HG02763 (cell line): ENCODE data around the gene CARD9.

Experiments used
- ATAC-seq: cut with Tn5 transposase; IDR thresholded peaks from one replicate; pipeline ENCODE4 v1.9.1; 2021; ENCODE audit warnings: mild to moderate bottlenecking, moderate library complexity; ENCODE audit not compliant: unreplicated experiment

Gene CARD9

GRCh38 chr9:136337416-136338395, 35.8 kb downstream of the CARD9 start:
- no peak for ATAC-seq

- ATAC-seq = no peak
Observed at GRCh38 chr9:136336881-136337280, 36.6 kb downstream of the CARD9 start.

DNA sequence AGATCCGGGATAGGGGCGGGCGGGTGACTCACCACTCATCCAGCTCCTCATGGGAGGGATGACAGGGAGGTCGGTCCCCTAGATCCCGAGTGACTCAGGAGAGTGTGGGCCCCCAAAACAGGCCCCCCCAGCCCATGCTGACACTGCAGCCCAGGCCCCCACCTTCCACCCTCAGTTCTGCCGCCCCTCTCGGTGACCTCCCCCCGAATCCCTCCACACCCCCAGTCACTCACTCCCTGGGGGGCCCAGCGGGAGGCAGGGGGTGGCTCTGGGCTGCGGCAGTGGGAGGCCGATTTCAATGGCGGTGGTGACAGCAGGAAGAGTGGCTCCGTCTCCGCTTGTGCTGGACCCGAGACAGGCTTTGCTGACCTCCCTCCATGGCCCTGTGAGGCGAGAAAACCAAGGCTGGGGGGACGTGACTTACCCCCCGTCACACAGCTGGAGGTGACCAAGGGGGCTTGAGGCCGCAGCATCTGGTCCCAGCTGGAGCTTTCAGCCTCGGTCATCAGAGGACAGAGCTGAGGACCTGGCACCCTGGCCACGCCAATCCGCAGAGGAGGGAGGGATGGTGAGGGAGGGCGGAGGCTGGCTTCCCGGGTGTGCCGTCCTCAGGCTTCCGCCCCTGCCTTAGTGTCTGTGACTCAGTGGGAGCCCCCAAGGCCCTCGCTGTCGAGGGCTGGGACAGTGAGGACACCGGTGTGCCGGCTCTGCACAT, 37.2 kb downstream of the CARD9 start:
- ATAC-seq = no peak

DNA sequence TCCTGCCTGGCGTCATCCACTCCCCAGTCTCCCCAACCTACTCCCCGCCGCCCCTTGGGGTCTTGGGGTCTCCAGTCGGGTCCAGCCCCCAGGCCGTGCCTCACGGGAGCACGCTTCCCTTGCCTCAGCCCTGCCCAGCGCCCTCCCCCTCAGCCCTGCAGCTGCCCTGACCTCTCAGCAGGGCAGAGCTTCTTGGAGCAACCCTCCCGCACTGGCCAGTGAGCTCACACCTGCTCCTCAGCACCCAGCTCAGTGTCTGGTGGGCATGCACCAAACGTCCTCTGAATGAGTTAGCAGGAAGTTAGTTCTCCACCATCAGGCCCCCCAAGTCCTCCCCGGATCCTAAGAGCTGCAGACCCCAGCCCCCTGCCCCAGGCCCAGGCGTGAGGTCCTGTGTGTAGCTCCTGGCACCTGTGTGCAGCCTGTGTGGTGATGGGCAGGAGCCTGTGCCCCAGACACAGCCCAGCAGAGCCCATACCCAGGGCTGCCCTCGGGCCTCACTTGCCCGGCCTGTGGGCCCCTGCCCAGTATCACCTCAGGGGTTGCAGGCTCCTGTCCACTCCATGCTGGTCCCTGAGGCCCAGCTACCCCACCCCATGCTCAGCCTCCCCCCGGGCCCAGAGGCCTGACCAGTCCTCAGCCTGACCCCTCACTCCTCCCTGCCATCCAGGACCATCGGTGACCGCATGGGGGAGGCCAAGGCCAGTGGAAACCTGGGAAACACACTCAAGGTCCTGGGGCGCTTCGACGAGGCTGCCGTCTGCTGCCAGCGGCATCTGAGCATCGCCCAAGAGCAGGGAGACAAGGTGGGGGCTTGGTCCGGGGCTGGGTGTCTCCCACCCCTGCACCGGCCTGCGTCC, 37.9 kb downstream of the CARD9 start:
- no peak for ATAC-seq

GRCh38 chr9:136334541-136334940, 38.9 kb downstream of the CARD9 start:
- no peak for ATAC-seq

DNA sequence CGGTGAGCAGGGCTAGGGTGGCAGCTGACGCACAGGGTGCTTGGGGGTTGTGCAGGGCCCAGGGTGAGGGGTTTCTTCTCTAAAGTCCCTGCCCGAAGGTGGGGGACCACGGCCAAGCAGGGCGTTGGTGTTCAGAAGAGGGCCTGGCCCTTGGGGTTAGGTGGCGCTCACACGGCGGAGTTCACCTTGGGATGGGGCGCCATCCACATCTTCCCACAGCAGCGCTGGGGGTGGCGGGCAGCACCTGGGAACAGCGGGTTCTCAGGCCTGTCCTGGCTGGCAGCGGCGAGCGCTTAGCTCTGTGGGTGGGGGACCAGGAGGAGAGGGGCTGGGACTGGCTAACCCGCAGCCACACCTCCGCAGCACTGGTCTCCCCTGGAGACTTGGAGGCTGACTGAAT, 40.0 kb downstream of the CARD9 start:
- ATAC-seq = no peak

DNA sequence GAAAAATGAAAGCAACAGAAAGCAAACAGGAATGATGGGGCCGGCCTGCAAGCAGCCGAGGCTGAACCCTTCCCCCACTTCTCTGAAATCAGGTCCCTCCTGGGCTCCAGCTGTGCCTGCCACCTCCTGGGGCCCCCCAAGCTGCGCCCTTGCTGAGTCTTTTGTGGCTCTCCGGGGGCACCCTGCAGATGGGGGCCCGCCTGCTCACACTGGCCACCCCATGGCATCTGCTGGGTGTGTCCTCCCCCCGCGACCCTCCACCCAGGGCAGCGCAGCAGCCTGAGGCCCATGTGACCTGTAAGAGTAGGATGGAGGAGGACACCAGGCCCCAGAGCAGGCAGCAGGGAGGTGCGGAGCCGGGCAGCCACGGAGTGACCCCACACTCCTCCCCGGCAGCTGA, 40.4 kb downstream of the CARD9 start:
- ATAC-seq = no peak

- ATAC-seq = no peak
Observed at GRCh38 chr9:136332482-136332983, 40.9 kb downstream of the CARD9 start.

DNA sequence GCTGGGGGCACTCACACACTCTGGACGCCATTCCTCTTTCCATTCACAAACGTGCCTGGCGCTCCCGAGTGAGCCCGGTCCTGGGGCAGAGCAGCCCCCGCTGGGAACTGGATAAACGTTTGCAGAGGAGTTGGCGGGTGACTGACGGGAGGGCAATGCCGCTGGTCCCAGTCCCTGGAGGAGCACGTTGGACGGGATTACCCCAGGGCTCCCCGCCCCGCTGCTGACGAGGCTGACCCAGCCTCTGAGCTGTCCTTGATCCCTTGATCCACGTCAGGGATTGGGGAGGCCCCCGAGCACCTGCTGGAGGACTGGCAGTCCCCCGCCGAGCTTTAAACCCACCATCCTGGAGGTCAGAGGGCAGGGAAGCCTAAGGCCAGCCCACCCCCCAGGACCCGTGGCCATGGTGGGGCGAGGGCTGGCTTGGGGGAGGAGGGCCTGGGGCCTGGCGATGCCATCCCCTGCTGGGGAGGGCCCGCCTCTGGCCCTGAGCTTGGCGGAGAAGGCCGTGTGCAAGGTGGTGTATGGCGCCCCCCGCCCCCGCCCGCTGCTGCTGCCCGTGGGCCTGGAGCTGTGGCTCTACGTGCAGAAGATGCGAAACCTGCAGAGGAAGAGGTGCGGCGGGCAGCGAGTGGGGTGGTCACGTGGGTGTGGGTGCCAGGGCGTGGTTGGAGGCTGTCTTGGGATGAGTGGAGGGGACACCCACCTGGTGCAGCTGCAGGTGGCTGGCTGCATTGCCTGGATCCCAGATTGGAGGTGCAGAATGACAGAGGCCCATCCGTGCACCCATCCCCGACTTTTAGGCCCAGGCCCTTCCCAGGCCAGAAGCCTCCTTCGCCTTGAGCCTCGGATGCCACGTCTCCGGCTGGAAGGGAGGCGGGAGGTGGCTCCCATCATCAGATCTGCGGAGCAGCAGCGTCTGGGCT, 41.6 kb downstream of the CARD9 start:
- ATAC-seq = no peak

DNA sequence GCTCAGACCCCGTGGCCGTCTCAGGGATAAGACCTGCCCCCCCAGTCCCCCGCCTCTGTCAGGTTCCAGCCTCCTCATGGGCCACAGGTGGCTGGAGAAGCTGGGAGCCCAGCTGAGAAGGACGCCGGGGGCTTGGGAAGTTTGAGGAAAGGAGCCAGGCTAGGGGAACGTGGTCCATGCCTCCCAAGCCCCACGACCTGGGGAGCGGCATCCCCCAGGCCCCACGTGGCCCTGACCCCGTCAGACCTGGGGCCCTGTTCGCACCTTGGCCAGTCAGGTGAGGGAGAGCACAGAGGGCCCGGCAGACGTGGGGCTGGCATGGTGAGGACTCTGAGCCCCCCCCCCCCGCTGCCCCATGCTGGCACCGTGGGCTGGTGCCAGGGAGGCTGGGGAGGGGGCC, 42.4 kb downstream of the CARD9 start:
- ATAC-seq = no peak

GRCh38 chr9:136330406-136330990, 43.0 kb downstream of the CARD9 start:
- ATAC-seq = no peak

- ATAC-seq = no peak
Observed at GRCh38 chr9:136329636-136330405, 43.6 kb downstream of the CARD9 start.

DNA sequence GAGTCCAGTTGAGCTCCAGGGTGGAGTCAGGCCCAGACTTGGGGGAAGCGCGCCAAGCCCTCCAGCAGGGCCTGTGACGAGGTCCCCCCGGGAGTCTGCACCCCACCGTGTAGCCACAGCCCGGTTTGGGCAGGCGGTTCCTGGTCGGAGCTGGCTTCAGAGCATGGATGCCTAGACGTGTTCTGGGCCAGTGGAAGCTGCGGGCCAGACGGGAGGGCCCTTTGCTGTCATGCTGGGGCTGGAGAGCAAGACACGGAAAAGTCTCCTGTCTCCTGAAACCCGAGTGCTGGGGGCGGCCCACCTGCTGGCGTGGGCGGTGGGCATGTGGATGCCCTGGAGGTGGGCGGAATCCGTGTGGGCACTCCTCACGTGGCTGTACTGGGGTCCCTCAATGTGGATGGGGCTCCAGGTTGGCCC, 44.2 kb downstream of the CARD9 start:
- ATAC-seq = no peak

- ATAC-seq = no peak
Observed at GRCh38 chr9:136328622-136329041, 44.8 kb downstream of the CARD9 start.

DNA sequence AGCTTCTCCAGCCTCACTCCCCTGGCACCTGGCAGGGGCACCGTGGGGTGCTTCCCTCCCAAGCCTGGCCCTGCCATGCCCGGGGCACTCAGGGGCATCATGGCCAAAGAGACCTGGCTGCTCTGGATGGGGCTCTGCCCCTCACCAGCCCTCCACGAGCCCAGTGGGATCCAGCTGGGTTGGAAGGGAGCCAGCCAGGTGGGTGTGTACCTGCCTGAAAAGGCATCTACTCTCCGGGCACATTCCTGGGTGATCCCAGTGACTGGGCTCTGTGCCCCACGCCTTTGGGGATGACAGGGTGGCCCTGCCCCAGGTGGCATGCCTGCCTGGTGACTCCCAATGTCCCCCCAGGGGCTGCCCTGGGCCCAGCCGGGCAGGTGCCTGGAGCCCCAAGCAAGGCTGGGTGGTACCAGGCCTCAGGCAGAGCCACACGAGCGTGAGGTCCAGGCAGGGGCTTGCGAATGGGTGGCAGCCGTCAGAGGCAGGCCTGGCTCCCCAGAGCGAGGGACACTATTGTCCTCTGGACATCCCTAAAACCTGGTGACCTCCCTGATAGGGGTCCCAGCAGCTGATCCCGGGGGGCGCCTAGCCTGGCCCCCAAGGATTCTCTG, 45.4 kb downstream of the CARD9 start:
- no peak for ATAC-seq

GRCh38 chr9:136327304-136327974, 46.0 kb downstream of the CARD9 start, which contains the start of gene GPSM1:
GPSM1 (plus strand) TSS chr9:136327539; CDS start chr9:136327696, 157 bp downstream.
- ATAC-seq = no peak

- ATAC-seq = no peak
Observed at GRCh38 chr9:136326761-136327303, 46.6 kb downstream of the CARD9 start.
